Stimulated activated CD4-positive, alpha-beta T cell treated with anti-CD3 and anti-CD28 coated beads, TNF-alpha, amount 100 ng/mL, for 1 hour (primary cell): ENCODE data around the gene LBR.
A peak's percentile ranks its signal among the peaks of the same experiment; 100 is the strongest.

Experiments used
- DNase-seq, 3 donors: peaks; one replicate each; pipeline ENCODE4 v3.0.0-alpha.2; 2020; ENCODE audit warnings: low read depth in 3 of 3, low spot score in 1 of 3

Gene LBR

GRCh38 chr1:225446595-225446960, 18.7 kb upstream of the LBR start:
- no peak for DNase-seq

- DNase-seq: no peak
These were observed 18.1 kb upstream of the LBR start for GRCh38 chr1:225445639-225446594.

GRCh38 chr1:225442123-225442505, 14.3 kb upstream of the LBR start:
- DNase-seq: no peak

GRCh38 chr1:225441314-225442122, 13.7 kb upstream of the LBR start:
- DNase-seq: no peak

- no peak for DNase-seq
These were observed 12.8 kb upstream of the LBR start for GRCh38 chr1:225440380-225441221.

GRCh38 chr1:225437710-225438437, 10.0 kb upstream of the LBR start:
- DNase-seq: no peak

GRCh38 chr1:225435957-225436392, 8.1 kb upstream of the LBR start:
- DNase-seq: no peak

- DNase-seq: no peak
These were observed 7.6 kb upstream of the LBR start for GRCh38 chr1:225435487-225435886.

- no peak for DNase-seq
These were observed 7.2 kb upstream of the LBR start for GRCh38 chr1:225435076-225435475.

- DNase-seq: no peak
These were observed 6.2 kb upstream of the LBR start for GRCh38 chr1:225434046-225434445.

- no peak for DNase-seq
These were observed 3.4 kb upstream of the LBR start for GRCh38 chr1:225431081-225431863.

- DNase-seq: no peak
These were observed 2.5 kb upstream of the LBR start for GRCh38 chr1:225430301-225430700.

- no peak for DNase-seq
These were observed 1.1 kb upstream of the LBR start for GRCh38 chr1:225428881-225429455.

- peak; percentile 74 to 86 (median 84) for DNase-seq
These were observed 436 bp upstream of the LBR start for GRCh38 chr1:225428068-225428880.

GRCh38 chr1:225426395-225427234, 1.2 kb downstream of the LBR start:
- DNase-seq: no peak

- DNase-seq: no peak
These were observed 2.5 kb downstream of the LBR start for GRCh38 chr1:225425201-225425786.

- no peak for DNase-seq
These were observed 3.2 kb downstream of the LBR start for GRCh38 chr1:225424562-225425200.
